Endothelial cell of umbilical vein (primary cell): ENCODE measurements around the gene HOXB7. TPM values are rescaled to one million over a fixed set of nuclear protein-coding genes. Genes with fewer than 3 reads are reported as not detected.

ENCODE experiments used
- BruUV-seq: library from RNA; stranded (reverse); fragments of 400-500 nt; replicated peaks from 2 replicates; lab custom pipeline; 2021; lab: Mats Ljungman, UMichigan
- CTCF ChIA-PET: fragments of 300-600, 350-600 bp; sonication (Branson Sonifier 250); formaldehyde crosslinking; loops from one replicate; lab custom pipeline; 2021; ENCODE audit warnings: antibody characterized with exemption, inconsistent platforms; lab: Charles Lee
- POLR2A ChIA-PET: fragments of 300-600, 350-600 bp; sonication (Branson Sonifier 250); formaldehyde crosslinking; loops from one replicate; lab custom pipeline; 2021; ENCODE audit warnings: antibody characterized with exemption, inconsistent platforms; lab: Charles Lee
- DNase-seq: peaks from one replicate; pipeline ENCODE4 v3.0.0-alpha.2; 2011; ENCODE audit warnings: low read depth, low spot score
- FAIRE-seq: peaks from 2 replicates; lab custom pipeline; 2011; peaks lifted over from hg19 to GRCh38; lab: Jason Lieb, UNC
- H2AFZ ChIP-seq: 2 replicates; pipeline ENCODE4 v1.6.0; 2012; ENCODE audit warnings: low read depth, low read length, control low read depth, inconsistent platforms
- H3K27ac ChIP-seq: 2 replicates; pipeline ENCODE4 v1.5.1; 2011; ENCODE audit warnings: low read depth, mild to moderate bottlenecking, control low read depth, low read length, moderate library complexity; ENCODE audit not compliant: insufficient read depth
- H3K27me3 ChIP-seq, 2 experiments: 2 replicates each; pipeline versions ENCODE4 v1.6.0 to v1.6.1; 2011; ENCODE audit warnings: low read length in 2 of 2, mixed read lengths in 1 of 2; ENCODE audit not compliant: control insufficient read depth in 2 of 2, insufficient read depth in 2 of 2
- H3K36me3 ChIP-seq, 2 experiments: 2 replicates in 1 of 2; 3 replicates in 1 of 2; pipeline ENCODE4 v1.5.1; 2011; ENCODE audit warnings: low read length in 2 of 2, mild to moderate bottlenecking in 1 of 2, moderate library complexity in 1 of 2; ENCODE audit not compliant: control insufficient read depth in 2 of 2, insufficient read depth in 2 of 2; ENCODE audit errors: extremely low read depth in 1 of 2
- H3K4me1 ChIP-seq: 3 replicates; pipeline ENCODE4 v1.5.1; 2011; ENCODE audit warnings: mild to moderate bottlenecking, low read length; ENCODE audit not compliant: control insufficient read depth, insufficient read depth; ENCODE audit errors: extremely low read depth
- H3K4me2 ChIP-seq: 2 replicates; pipeline ENCODE4 v1.6.1; 2011; ENCODE audit warnings: low read length, control low read depth, mixed read lengths; ENCODE audit not compliant: insufficient read depth
- H3K4me3 ChIP-seq, 3 experiments: fragments of 200-600 bp in 1 of 3; sonication (generic), shearing (Covaris generic) in 1 of 3; replicated peaks in 1 of 3; 2 replicates each; pipeline ENCODE4 v1.5.1; 2011 to 2016; ENCODE audit warnings: control low read depth in 3 of 3, low read length in 3 of 3, mild to moderate bottlenecking in 2 of 3, inconsistent platforms in 1 of 3, low read depth in 1 of 3, moderate library complexity in 1 of 3; ENCODE audit not compliant: insufficient read depth in 1 of 3
- H3K79me2 ChIP-seq: 2 replicates; pipeline ENCODE4 v1.6.0; 2012; ENCODE audit warnings: low read length, inconsistent platforms; ENCODE audit not compliant: control insufficient read depth, insufficient read depth
- H3K9ac ChIP-seq: replicated peaks from 2 replicates; pipeline ENCODE3; 2011; ENCODE audit warnings: low read length, control low read depth; ENCODE audit not compliant: insufficient read depth; ENCODE audit errors: extremely low read depth
- H3K9me1 ChIP-seq: replicated peaks from 3 replicates; pipeline ENCODE4 v1.6.0; 2011; ENCODE audit warnings: mild to moderate bottlenecking, low read length; ENCODE audit not compliant: control insufficient read depth, insufficient read depth; ENCODE audit errors: extremely low read depth
- H3K9me3 ChIP-seq: replicated peaks from 2 replicates; pipeline ENCODE4 v1.5.1; 2012; ENCODE audit warnings: low read length, inconsistent platforms; ENCODE audit not compliant: control insufficient read depth, insufficient read depth
- H4K20me1 ChIP-seq: replicated peaks from 2 replicates; pipeline ENCODE3; 2011; ENCODE audit warnings: mild to moderate bottlenecking, low read length; ENCODE audit not compliant: control insufficient read depth, insufficient read depth; ENCODE audit errors: extremely low read depth
- CTCF ChIP-seq, 2 donors: IDR thresholded peaks; 1 replicate in 1 of 2; 2 replicates in 1 of 2; pipeline ENCODE4 v1.5.1; 2011; ENCODE audit warnings: low read length in 2 of 2, mild to moderate bottlenecking in 2 of 2, moderate library complexity in 2 of 2, control low read depth in 1 of 2, inconsistent platforms in 1 of 2, low read depth in 1 of 2; ENCODE audit not compliant: insufficient read depth in 1 of 2; ENCODE audit errors: extremely low read depth in 1 of 2
- EZH2 ChIP-seq: IDR thresholded peaks from 2 replicates; pipeline ENCODE4 v1.6.1; 2012; ENCODE audit warnings: borderline replicate concordance, low read depth, mild to moderate bottlenecking, moderate library complexity, low read length, inconsistent platforms; ENCODE audit not compliant: severe bottlenecking
- GATA2 ChIP-seq: IDR thresholded peaks from 2 replicates; pipeline ENCODE4 v1.7.0; 2011; ENCODE audit warnings: low read depth, mild to moderate bottlenecking, moderate library complexity, mixed read lengths, low read length; ENCODE audit not compliant: insufficient read length, insufficient read depth
- JUN ChIP-seq: IDR thresholded peaks from 2 replicates; pipeline ENCODE4 v1.6.1; 2011; ENCODE audit warnings: borderline replicate concordance, low read depth; ENCODE audit not compliant: insufficient read length, insufficient read depth
- MAX ChIP-seq: IDR thresholded peaks from 2 replicates; pipeline ENCODE4 v1.6.1; 2011; ENCODE audit not compliant: insufficient read depth, insufficient read length
- POLR2A ChIP-seq: IDR thresholded peaks from 2 replicates; pipeline ENCODE4 v1.6.1; 2012; ENCODE audit warnings: low read depth, mild to moderate bottlenecking, control low read depth, low read length
- dilution Hi-C: fragments of 300-500 bp; cut with MboI; formaldehyde crosslinking; loops from one replicate; pipeline ENCODE4 v1.15.0; 2019; ENCODE audit warnings: low sequenced_read_pairs; ENCODE audit not compliant: extremely low pct_ligation_motif_present
- intact Hi-C: fragments of 100-400 bp; cut with micrococcal nuclease; formaldehyde crosslinking; loops from one replicate; pipeline ENCODE4 v1.10.0; 2022
- polyA plus RNA-seq, 4 experiments: library from polyadenylated mRNA; depleted of rRNA in 3 of 4; stranded (reverse) in 3 of 4; unstranded in 1 of 4; fragments of >200 nt; gene quantifications; 2 replicates each; pipeline versions ENCODE4 v1.2.1 to v1.2.3, GENCODE V29; 2011 to 2012; ENCODE audit warnings: missing spikeins in 1 of 4
- total RNA-seq: library from RNA; stranded (reverse); gene quantifications from 2 replicates; pipeline ENCODE4 v1.2.3, GENCODE V29; 2021

The HOXB7 gene
- total and polyA plus RNA-seq, 2 donors (not counting 3 experiments of a cell fraction or from before 2014, with no cell fraction given): 23.5 to 24.5 TPM

DNA sequence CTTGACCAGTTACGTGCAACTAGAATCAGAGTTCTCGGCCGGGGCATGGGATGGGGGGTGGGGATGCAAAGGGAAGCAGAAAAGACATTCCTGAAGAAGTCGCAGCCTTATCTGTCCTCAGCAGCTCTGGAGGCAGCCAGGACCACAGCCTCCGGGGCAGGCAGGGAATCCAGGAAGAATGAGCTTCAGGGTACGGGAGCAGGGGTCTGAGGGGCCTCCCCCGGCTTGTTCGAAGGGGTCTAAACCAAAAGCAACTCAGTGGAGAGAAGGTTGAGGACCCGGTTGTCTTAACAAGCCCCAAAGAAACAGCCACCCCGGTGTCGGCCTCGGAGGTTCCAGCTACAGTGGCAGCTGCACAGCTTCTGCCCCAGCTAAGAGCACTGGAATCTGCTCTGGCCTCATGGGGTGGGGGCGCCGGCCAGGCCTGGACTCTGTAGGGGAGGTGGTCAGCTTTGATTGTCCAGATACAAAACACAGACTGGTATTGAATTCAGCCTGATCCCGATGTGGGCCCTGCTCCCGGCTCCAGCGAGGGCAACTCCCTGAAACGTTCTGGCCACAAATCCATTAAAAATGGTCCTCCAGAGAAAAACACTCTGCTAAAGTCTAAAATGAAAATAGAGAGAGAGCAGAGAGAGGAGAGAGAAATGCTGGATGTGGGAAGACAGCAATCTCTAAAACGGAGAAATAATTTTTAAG, 40.3 kb downstream of the HOXB7 start:
- TF ChIP-seq JUN (no peak), POLR2A (peak; percentile 22), MAX (no peak), GATA2 (no peak), CTCF (IDR thresholded peaks at IDR 0.05; ENCODE audit: extremely low read depth in 1 of 2, insufficient read depth in 1 of 2, low read depth in 1 of 2, low read length in 2 of 2) (no peak), EZH2 (no peak)
- peak; percentile 68 for FAIRE-seq
- Histone ChIP-seq H3K4me2 (peak overlapping the region; percentile 80), H3K9ac (peak overlapping the region; percentile 60), H3K4me3 (peak overlapping the region in 2 of 3 experiments; percentile 14 to 53), H3K27me3 (no peaks in the 10 kb centered on the region), H2AFZ (no peak overlapping the region), H3K27ac (peak overlapping the region; percentile 68), H3K9me1 (no peaks in the 10 kb centered on the region), H3K36me3 (peaks cover 0 to 2% of the 10 kb centered on the region in 2 experiments), H3K79me2 (peaks cover 99% of the 10 kb centered on the region), H3K4me1 (peaks cover 88% of the 10 kb centered on the region), H3K9me3 (no peaks in the 10 kb centered on the region), H4K20me1 (no peaks in the 10 kb centered on the region)
- DNase-seq: peak; percentile 68
- POLR2A ChIA-PET: interaction anchor here (1.0 kb wide), 1 partner anchor 39 kb away, joined by 3 read pairs; no protein-coding TSS in a partner anchor
- CTCF ChIA-PET: interaction anchor here (0.8 to 6.1 kb wide), 11 partner anchors 9 to 262 kb away, joined by 3 to 28 read pairs (median 3); no protein-coding TSS in a partner anchor
- intact Hi-C loops (loop anchor here (2.0 kb wide), 1 partner anchor 14 kb away; no protein-coding TSS in a partner anchor), dilution Hi-C loops (no loop called here)
- BruUV-seq: no TSS peak
